ENCODE data around the gene SND1. TPM values are rescaled to one million over a fixed set of nuclear protein-coding genes. Genes with fewer than 3 reads are reported as not detected.
A peak's percentile ranks its signal among the peaks of the same experiment; 100 is the strongest.

The SND1 gene
- total RNA-seq, 1 experiment from 2014 or later: 104 TPM

GRCh38 chr7:127752829-127753228, 100.8 kb downstream of the SND1 start:
- Histone ChIP-seq H3K9me2 (replicated peaks; ENCODE audit: insufficient read depth, low read length) (no peaks in the 10 kb centered on the region), H4K20me1 (ENCODE audit: insufficient read depth, low read depth, low read length) (no peaks in the 10 kb centered on the region), H3K4me3 (ENCODE audit: low read length) (no peak overlapping the region), H3K79me2 (ENCODE audit: low read length) (peaks cover 98% of the 10 kb centered on the region), H3K27ac (ENCODE audit: low read length) (no peak overlapping the region), H3K9ac (ENCODE audit: low read length) (no peak overlapping the region), H2AFZ (ENCODE audit: low read length) (no peak overlapping the region), H3K9me3 (ENCODE audit: low read length) (no peaks in the 10 kb centered on the region), H3K4me2 (ENCODE audit: low read depth, low read length, poor library complexity, severe bottlenecking) (no peak overlapping the region), H3K4me1 (ENCODE audit: low read length) (peaks cover 32% of the 10 kb centered on the region), H3K27me3 (ENCODE audit: low read length) (no peaks in the 10 kb centered on the region), H3K36me3 (ENCODE audit: insufficient read depth, low read length) (peaks cover 11% of the 10 kb centered on the region)
- DNase-seq: no peak

GRCh38 chr7:127754457-127754856, 102.5 kb downstream of the SND1 start:
- Histone ChIP-seq H3K9ac (ENCODE audit: low read length) (no peak overlapping the region), H3K9me2 (replicated peaks; ENCODE audit: insufficient read depth, low read length) (no peaks in the 10 kb centered on the region), H4K20me1 (ENCODE audit: insufficient read depth, low read depth, low read length) (no peaks in the 10 kb centered on the region), H3K79me2 (ENCODE audit: low read length) (peaks cover 98% of the 10 kb centered on the region), H3K36me3 (ENCODE audit: insufficient read depth, low read length) (peaks cover 6% of the 10 kb centered on the region), H2AFZ (ENCODE audit: low read length) (no peak overlapping the region), H3K4me3 (ENCODE audit: low read length) (no peak overlapping the region), H3K27ac (ENCODE audit: low read length) (peak overlapping the region; percentile 40), H3K9me3 (ENCODE audit: low read length) (no peaks in the 10 kb centered on the region), H3K4me2 (ENCODE audit: low read depth, low read length, poor library complexity, severe bottlenecking) (peak overlapping the region; percentile 26), H3K4me1 (ENCODE audit: low read length) (peaks cover 32% of the 10 kb centered on the region), H3K27me3 (ENCODE audit: low read length) (no peaks in the 10 kb centered on the region)
- DNase-seq: no peak

- Histone ChIP-seq H3K79me2 (ENCODE audit: low read length) (peaks cover 98% of the 10 kb centered on the region), H3K27ac (ENCODE audit: low read length) (peak overlapping the region; percentile 40), H3K9ac (ENCODE audit: low read length) (no peak overlapping the region), H3K9me2 (replicated peaks; ENCODE audit: insufficient read depth, low read length) (no peaks in the 10 kb centered on the region), H3K4me2 (ENCODE audit: low read depth, low read length, poor library complexity, severe bottlenecking) (no peak overlapping the region), H3K4me1 (ENCODE audit: low read length) (peaks cover 33% of the 10 kb centered on the region), H4K20me1 (ENCODE audit: insufficient read depth, low read depth, low read length) (no peaks in the 10 kb centered on the region), H3K9me3 (ENCODE audit: low read length) (no peaks in the 10 kb centered on the region), H2AFZ (ENCODE audit: low read length) (no peak overlapping the region), H3K4me3 (ENCODE audit: low read length) (no peak overlapping the region), H3K27me3 (ENCODE audit: low read length) (no peaks in the 10 kb centered on the region), H3K36me3 (ENCODE audit: insufficient read depth, low read length) (peaks cover 6% of the 10 kb centered on the region)
- no peak for DNase-seq
These were observed 103.5 kb downstream of the SND1 start for GRCh38 chr7:127755521-127755920.

GRCh38 chr7:127755965-127756364, 104.0 kb downstream of the SND1 start:
- no peak for DNase-seq
- Histone ChIP-seq H3K9me3 (ENCODE audit: low read length) (no peaks in the 10 kb centered on the region), H3K9me2 (replicated peaks; ENCODE audit: insufficient read depth, low read length) (no peaks in the 10 kb centered on the region), H3K79me2 (ENCODE audit: low read length) (peaks cover 98% of the 10 kb centered on the region), H3K4me1 (ENCODE audit: low read length) (peaks cover 34% of the 10 kb centered on the region), H3K9ac (ENCODE audit: low read length) (no peak overlapping the region), H3K36me3 (ENCODE audit: insufficient read depth, low read length) (peaks cover 6% of the 10 kb centered on the region), H4K20me1 (ENCODE audit: insufficient read depth, low read depth, low read length) (no peaks in the 10 kb centered on the region), H3K4me3 (ENCODE audit: low read length) (no peak overlapping the region), H2AFZ (ENCODE audit: low read length) (no peak overlapping the region), H3K4me2 (ENCODE audit: low read depth, low read length, poor library complexity, severe bottlenecking) (no peak overlapping the region), H3K27ac (ENCODE audit: low read length) (no peak overlapping the region), H3K27me3 (ENCODE audit: low read length) (no peaks in the 10 kb centered on the region)

GRCh38 chr7:127758105-127758504, 106.1 kb downstream of the SND1 start:
- Histone ChIP-seq H4K20me1 (ENCODE audit: insufficient read depth, low read depth, low read length) (no peaks in the 10 kb centered on the region), H2AFZ (ENCODE audit: low read length) (no peak overlapping the region), H3K4me3 (ENCODE audit: low read length) (no peak overlapping the region), H3K9me3 (ENCODE audit: low read length) (no peaks in the 10 kb centered on the region), H3K9ac (ENCODE audit: low read length) (no peak overlapping the region), H3K4me1 (ENCODE audit: low read length) (peaks cover 48% of the 10 kb centered on the region), H3K27ac (ENCODE audit: low read length) (no peak overlapping the region), H3K27me3 (ENCODE audit: low read length) (no peaks in the 10 kb centered on the region), H3K79me2 (ENCODE audit: low read length) (peaks cover 98% of the 10 kb centered on the region), H3K9me2 (replicated peaks; ENCODE audit: insufficient read depth, low read length) (no peaks in the 10 kb centered on the region), H3K4me2 (ENCODE audit: low read depth, low read length, poor library complexity, severe bottlenecking) (no peak overlapping the region), H3K36me3 (ENCODE audit: insufficient read depth, low read length) (peaks cover 6% of the 10 kb centered on the region)
- DNase-seq: no peak

- Histone ChIP-seq H3K79me2 (ENCODE audit: low read length) (peaks cover 97% of the 10 kb centered on the region), H3K4me3 (ENCODE audit: low read length) (no peak overlapping the region), H3K27ac (ENCODE audit: low read length) (no peak overlapping the region), H3K9ac (ENCODE audit: low read length) (no peak overlapping the region), H3K27me3 (ENCODE audit: low read length) (no peaks in the 10 kb centered on the region), H3K4me2 (ENCODE audit: low read depth, low read length, poor library complexity, severe bottlenecking) (no peak overlapping the region), H4K20me1 (ENCODE audit: insufficient read depth, low read depth, low read length) (no peaks in the 10 kb centered on the region), H3K9me3 (ENCODE audit: low read length) (no peaks in the 10 kb centered on the region), H3K4me1 (ENCODE audit: low read length) (peaks cover 44% of the 10 kb centered on the region), H3K36me3 (ENCODE audit: insufficient read depth, low read length) (peaks cover 6% of the 10 kb centered on the region), H2AFZ (ENCODE audit: low read length) (no peak overlapping the region), H3K9me2 (replicated peaks; ENCODE audit: insufficient read depth, low read length) (no peaks in the 10 kb centered on the region)
- DNase-seq: no peak
These were observed 106.9 kb downstream of the SND1 start for GRCh38 chr7:127758845-127759244.

- Histone ChIP-seq H3K4me2 (ENCODE audit: low read depth, low read length, poor library complexity, severe bottlenecking) (no peak overlapping the region), H3K79me2 (ENCODE audit: low read length) (peaks cover 97% of the 10 kb centered on the region), H3K36me3 (ENCODE audit: insufficient read depth, low read length) (no peaks in the 10 kb centered on the region; the same call in 1 of the 2 replicates), H3K9me3 (ENCODE audit: low read length) (no peaks in the 10 kb centered on the region), H4K20me1 (ENCODE audit: insufficient read depth, low read depth, low read length) (no peaks in the 10 kb centered on the region), H3K27me3 (ENCODE audit: low read length) (no peaks in the 10 kb centered on the region), H3K9ac (ENCODE audit: low read length) (no peak overlapping the region), H3K4me3 (ENCODE audit: low read length) (no peak overlapping the region), H3K9me2 (replicated peaks; ENCODE audit: insufficient read depth, low read length) (no peaks in the 10 kb centered on the region), H3K27ac (ENCODE audit: low read length) (no peak overlapping the region), H2AFZ (ENCODE audit: low read length) (no peak overlapping the region), H3K4me1 (ENCODE audit: low read length) (peaks cover 44% of the 10 kb centered on the region)
- no peak for DNase-seq
These were observed 108.0 kb downstream of the SND1 start for GRCh38 chr7:127759945-127760421.

GRCh38 chr7:127760436-127761031, 108.5 kb downstream of the SND1 start:
- Histone ChIP-seq H3K9me3 (ENCODE audit: low read length) (no peaks in the 10 kb centered on the region), H3K27me3 (ENCODE audit: low read length) (no peaks in the 10 kb centered on the region), H3K9me2 (replicated peaks; ENCODE audit: insufficient read depth, low read length) (no peaks in the 10 kb centered on the region), H3K79me2 (ENCODE audit: low read length) (peaks cover 97% of the 10 kb centered on the region), H3K9ac (ENCODE audit: low read length) (no peak overlapping the region), H4K20me1 (ENCODE audit: insufficient read depth, low read depth, low read length) (no peaks in the 10 kb centered on the region), H3K4me1 (ENCODE audit: low read length) (peaks cover 44% of the 10 kb centered on the region), H3K27ac (ENCODE audit: low read length) (no peak overlapping the region), H2AFZ (ENCODE audit: low read length) (no peak overlapping the region), H3K4me2 (ENCODE audit: low read depth, low read length, poor library complexity, severe bottlenecking) (no peak overlapping the region), H3K4me3 (ENCODE audit: low read length) (no peak overlapping the region), H3K36me3 (ENCODE audit: insufficient read depth, low read length) (no peaks in the 10 kb centered on the region; the same call in 1 of the 2 replicates)
- no peak for DNase-seq
